ENCODE results near the gene SH3GL2.

The SH3GL2 gene

GRCh38 chr9:17628624-17629023 lies 49.8 kb downstream of the SH3GL2 start:
- Histone ChIP-seq H3K27me3 (ENCODE audit: insufficient read depth, low read length) (no peaks in the 10 kb centered on the region), H3K4me1 (ENCODE audit: insufficient read depth, low read length) (0 out of 2 replicates have a peak, but pooled peaks cover 7% of the 10 kb centered on the region), H3K9ac (ENCODE audit: low read depth, low read length) (no peak overlapping the region), H3K27ac (ENCODE audit: low read depth, low read length) (no peak overlapping the region), H3K36me3 (ENCODE audit: insufficient read depth, low read length) (no peaks in the 10 kb centered on the region), H3K9me3 (ENCODE audit: insufficient read depth, low read depth, low read length) (no peaks in the 10 kb centered on the region), H3K4me3 (ENCODE audit: low read length) (no peak overlapping the region)
- 100% methylated on average over 1 of the region's 2 CpGs for WGBS

GRCh38 chr9:17630531-17630949 lies 51.7 kb downstream of the SH3GL2 start:
- WGBS: 88% methylated on average over 2 of the region's 2 CpGs

GRCh38 chr9:17631396-17631795 lies 52.5 kb downstream of the SH3GL2 start:
- H3K27me3 ChIP-seq (ENCODE audit: insufficient read depth, low read length): no peaks in the 10 kb centered on the region
- H3K4me1 ChIP-seq (ENCODE audit: insufficient read depth, low read length): 0 out of 2 replicates have a peak, but pooled peaks cover 4% of the 10 kb centered on the region
- no peaks in the 10 kb centered on the region for H3K9me3 ChIP-seq (ENCODE audit: insufficient read depth, low read depth, low read length)
- no peak overlapping the region for H3K4me3 ChIP-seq (ENCODE audit: low read length)
- H3K36me3 ChIP-seq (ENCODE audit: insufficient read depth, low read length): no peaks in the 10 kb centered on the region
- no peak overlapping the region for H3K9ac ChIP-seq (ENCODE audit: low read depth, low read length)
- H3K27ac ChIP-seq (ENCODE audit: low read depth, low read length): no peak overlapping the region

More at GRCh38 chr9:17630531-17630949, 51.7 kb downstream of the SH3GL2 start:
- Histone ChIP-seq H3K27ac (ENCODE audit: low read depth, low read length) (no peak overlapping the region), H3K4me1 (ENCODE audit: insufficient read depth, low read length) (0 out of 2 replicates have a peak, but pooled peaks cover 5% of the 10 kb centered on the region), H3K4me3 (ENCODE audit: low read length) (no peak overlapping the region), H3K36me3 (ENCODE audit: insufficient read depth, low read length) (no peaks in the 10 kb centered on the region), H3K9me3 (ENCODE audit: insufficient read depth, low read depth, low read length) (no peaks in the 10 kb centered on the region), H3K9ac (ENCODE audit: low read depth, low read length) (no peak overlapping the region), H3K27me3 (ENCODE audit: insufficient read depth, low read length) (no peaks in the 10 kb centered on the region)

- H3K27ac ChIP-seq (ENCODE audit: low read depth, low read length): no peak overlapping the region
- no peaks in the 10 kb centered on the region for H3K9me3 ChIP-seq (ENCODE audit: insufficient read depth, low read depth, low read length)
- H3K27me3 ChIP-seq (ENCODE audit: insufficient read depth, low read length): no peaks in the 10 kb centered on the region
- H3K4me3 ChIP-seq (ENCODE audit: low read length): no peak overlapping the region
- WGBS: 78% methylated on average over 2 of the region's 2 CpGs
- no peaks in the 10 kb centered on the region for H3K36me3 ChIP-seq (ENCODE audit: insufficient read depth, low read length)
- no peak overlapping the region for H3K9ac ChIP-seq (ENCODE audit: low read depth, low read length)
- H3K4me1 ChIP-seq (ENCODE audit: insufficient read depth, low read length): 0 out of 2 replicates have a peak, but pooled peaks cover 4% of the 10 kb centered on the region
These were observed 54.1 kb downstream of the SH3GL2 start for GRCh38 chr9:17632994-17633393.

- Histone ChIP-seq H3K4me1 (ENCODE audit: insufficient read depth, low read length) (0 out of 2 replicates have a peak, but pooled peaks cover 4% of the 10 kb centered on the region), H3K4me3 (ENCODE audit: low read length) (no peak overlapping the region), H3K9ac (ENCODE audit: low read depth, low read length) (no peak overlapping the region), H3K36me3 (ENCODE audit: insufficient read depth, low read length) (no peaks in the 10 kb centered on the region), H3K9me3 (ENCODE audit: insufficient read depth, low read depth, low read length) (no peaks in the 10 kb centered on the region), H3K27ac (ENCODE audit: low read depth, low read length) (no peak overlapping the region), H3K27me3 (ENCODE audit: insufficient read depth, low read length) (no peaks in the 10 kb centered on the region)
- 87% methylated on average over 2 of the region's 2 CpGs for WGBS
These were observed 56.4 kb downstream of the SH3GL2 start for GRCh38 chr9:17635115-17635890.

GRCh38 chr9:17636349-17636748 lies 57.5 kb downstream of the SH3GL2 start:
- WGBS: 83% methylated on average over 2 of the region's 2 CpGs
- H3K36me3 ChIP-seq (ENCODE audit: insufficient read depth, low read length): no peaks in the 10 kb centered on the region
- H3K27ac ChIP-seq (ENCODE audit: low read depth, low read length): no peak overlapping the region
- no peak overlapping the region for H3K9ac ChIP-seq (ENCODE audit: low read depth, low read length)
- H3K27me3 ChIP-seq (ENCODE audit: insufficient read depth, low read length): no peaks in the 10 kb centered on the region
- H3K4me3 ChIP-seq (ENCODE audit: low read length): no peak overlapping the region
- H3K9me3 ChIP-seq (ENCODE audit: insufficient read depth, low read depth, low read length): no peaks in the 10 kb centered on the region
- H3K4me1 ChIP-seq (ENCODE audit: insufficient read depth, low read length): 0 out of 2 replicates have a peak, but pooled peaks cover 3% of the 10 kb centered on the region

- Histone ChIP-seq H3K27ac (ENCODE audit: low read depth, low read length) (no peak overlapping the region), H3K9me3 (ENCODE audit: insufficient read depth, low read depth, low read length) (no peaks in the 10 kb centered on the region), H3K4me1 (ENCODE audit: insufficient read depth, low read length) (no peaks in the 10 kb centered on the region), H3K4me3 (ENCODE audit: low read length) (no peak overlapping the region), H3K27me3 (ENCODE audit: insufficient read depth, low read length) (no peaks in the 10 kb centered on the region), H3K36me3 (ENCODE audit: insufficient read depth, low read length) (no peaks in the 10 kb centered on the region), H3K9ac (ENCODE audit: low read depth, low read length) (no peak overlapping the region)
- WGBS: 100% methylated on average over 1 of the region's 1 CpG
These were observed 58.0 kb downstream of the SH3GL2 start for GRCh38 chr9:17636821-17637220.

GRCh38 chr9:17637229-17637628 lies 58.4 kb downstream of the SH3GL2 start:
- 100% methylated on average over 1 of the region's 3 CpGs for WGBS
- no peak overlapping the region for H3K9ac ChIP-seq (ENCODE audit: low read depth, low read length)
- H3K27ac ChIP-seq (ENCODE audit: low read depth, low read length): no peak overlapping the region
- no peak overlapping the region for H3K4me3 ChIP-seq (ENCODE audit: low read length)
- H3K27me3 ChIP-seq (ENCODE audit: insufficient read depth, low read length): no peaks in the 10 kb centered on the region
- no peaks in the 10 kb centered on the region for H3K36me3 ChIP-seq (ENCODE audit: insufficient read depth, low read length)
- no peaks in the 10 kb centered on the region for H3K4me1 ChIP-seq (ENCODE audit: insufficient read depth, low read length)
- H3K9me3 ChIP-seq (ENCODE audit: insufficient read depth, low read depth, low read length): no peaks in the 10 kb centered on the region

- no peaks in the 10 kb centered on the region for H3K27me3 ChIP-seq (ENCODE audit: insufficient read depth, low read length)
- no peaks in the 10 kb centered on the region for H3K4me1 ChIP-seq (ENCODE audit: insufficient read depth, low read length)
- no peak overlapping the region for H3K9ac ChIP-seq (ENCODE audit: low read depth, low read length)
- no peaks in the 10 kb centered on the region for H3K9me3 ChIP-seq (ENCODE audit: insufficient read depth, low read depth, low read length)
- H3K27ac ChIP-seq (ENCODE audit: low read depth, low read length): no peak overlapping the region
- no peaks in the 10 kb centered on the region for H3K36me3 ChIP-seq (ENCODE audit: insufficient read depth, low read length)
- H3K4me3 ChIP-seq (ENCODE audit: low read length): no peak overlapping the region
These were observed 69.7 kb downstream of the SH3GL2 start for GRCh38 chr9:17648516-17648915.

GRCh38 chr9:17651725-17652124 lies 72.9 kb downstream of the SH3GL2 start:
- Histone ChIP-seq H3K27ac (ENCODE audit: low read depth, low read length) (no peak overlapping the region), H3K27me3 (ENCODE audit: insufficient read depth, low read length) (no peaks in the 10 kb centered on the region), H3K36me3 (ENCODE audit: insufficient read depth, low read length) (no peaks in the 10 kb centered on the region), H3K9ac (ENCODE audit: low read depth, low read length) (no peak overlapping the region), H3K4me1 (ENCODE audit: insufficient read depth, low read length) (no peaks in the 10 kb centered on the region), H3K4me3 (ENCODE audit: low read length) (no peak overlapping the region), H3K9me3 (ENCODE audit: insufficient read depth, low read depth, low read length) (no peaks in the 10 kb centered on the region)
- 100% methylated on average over 1 of the region's 1 CpG for WGBS

- H3K4me1 ChIP-seq (ENCODE audit: insufficient read depth, low read length): peaks cover 15% of the 10 kb centered on the region; the same call in 1 of the 2 replicates
- H3K4me3 ChIP-seq (ENCODE audit: low read length): no peak overlapping the region
- no peak overlapping the region for H3K27ac ChIP-seq (ENCODE audit: low read depth, low read length)
- no peaks in the 10 kb centered on the region for H3K9me3 ChIP-seq (ENCODE audit: insufficient read depth, low read depth, low read length)
- H3K9ac ChIP-seq (ENCODE audit: low read depth, low read length): no peak overlapping the region
- WGBS: 84% methylated on average over 4 of the region's 4 CpGs
- H3K27me3 ChIP-seq (ENCODE audit: insufficient read depth, low read length): no peaks in the 10 kb centered on the region
- no peaks in the 10 kb centered on the region for H3K36me3 ChIP-seq (ENCODE audit: insufficient read depth, low read length)
These were observed 75.1 kb downstream of the SH3GL2 start for GRCh38 chr9:17653947-17654465.
